T-helper 1 cell (primary cell): ENCODE measurements around the gene OTUB2.
"Not testable (repeated sequence)": the region's sequence is repeated elsewhere in the genome, so short reads cannot be mapped to it uniquely, and the experiment has no call there.

ENCODE experiments used
- DNase-seq, 5 donors: peaks; one replicate each; pipeline ENCODE4 v3.0.0-alpha.2; 2012 to 2020

OTUB2 gene

DNA sequence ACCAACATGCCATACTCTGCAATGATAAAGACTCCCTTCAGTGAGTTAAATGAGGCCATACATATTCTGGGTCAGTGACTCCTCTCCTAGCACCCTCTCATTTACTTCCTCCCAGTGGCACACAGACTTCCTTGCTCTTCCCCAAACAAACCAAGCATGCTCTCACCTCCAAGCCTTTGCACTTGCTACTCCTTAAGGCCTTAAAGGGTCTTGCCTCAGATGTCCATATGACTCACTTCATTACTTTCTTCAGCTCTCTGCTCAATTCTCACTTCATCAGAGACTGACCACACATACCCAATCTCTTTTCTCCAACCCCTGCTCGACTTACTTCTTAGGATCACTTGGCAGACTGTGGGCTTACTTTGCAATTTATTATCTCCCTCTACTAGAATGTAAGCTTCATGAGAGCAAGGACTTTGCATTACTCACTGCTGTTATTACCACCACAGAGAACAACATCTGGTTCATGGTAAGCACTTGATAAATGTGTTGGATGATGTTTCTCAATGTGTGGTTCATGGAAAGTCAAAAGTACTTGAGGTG is 32.1 kb downstream of the OTUB2 start:
- no peak for DNase-seq

DNA sequence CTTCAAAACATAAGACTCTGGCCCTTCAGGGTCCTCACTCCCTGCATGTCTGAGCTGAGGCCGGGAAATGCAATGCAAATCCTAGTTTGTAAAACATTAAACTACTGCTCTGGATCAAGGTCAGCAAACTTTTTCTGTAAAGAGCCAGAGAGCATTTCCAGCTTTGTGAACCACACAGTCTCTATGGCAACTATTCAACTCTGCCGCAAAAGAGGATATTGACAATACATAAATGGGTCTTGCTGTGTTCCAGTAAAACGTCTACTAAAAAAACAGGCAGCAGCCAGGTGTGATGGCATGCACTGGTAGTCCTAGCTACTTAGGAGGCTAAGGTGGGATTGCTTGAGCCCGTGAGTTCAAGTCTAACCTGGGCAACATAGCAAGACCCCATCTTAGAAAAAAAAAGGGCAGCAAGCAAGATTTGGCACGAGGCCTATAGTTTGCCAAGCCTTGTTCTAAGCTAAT is 32.6 kb downstream of the OTUB2 start:
- DNase-seq = no peak

DNA sequence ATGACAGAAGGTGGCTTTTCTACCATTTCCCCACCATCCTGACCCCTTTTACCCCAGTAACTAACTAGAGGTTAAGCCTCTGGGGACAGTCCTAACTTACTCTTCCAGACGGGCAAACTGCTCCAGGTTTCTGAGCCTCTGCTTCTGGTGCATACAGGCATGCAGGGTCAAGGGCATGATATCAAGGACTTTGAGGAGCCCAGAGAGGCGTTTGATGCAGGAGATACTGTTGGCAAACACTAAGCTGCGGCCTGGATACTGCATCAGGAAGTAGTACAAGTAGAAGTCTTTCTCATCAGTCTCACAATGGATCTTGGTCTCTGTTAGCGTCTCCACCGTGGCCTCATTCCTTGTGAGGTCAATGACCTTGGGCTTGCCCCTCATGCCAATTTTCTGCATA is 33.9 kb downstream of the OTUB2 start:
- DNase-seq = no peak

DNA sequence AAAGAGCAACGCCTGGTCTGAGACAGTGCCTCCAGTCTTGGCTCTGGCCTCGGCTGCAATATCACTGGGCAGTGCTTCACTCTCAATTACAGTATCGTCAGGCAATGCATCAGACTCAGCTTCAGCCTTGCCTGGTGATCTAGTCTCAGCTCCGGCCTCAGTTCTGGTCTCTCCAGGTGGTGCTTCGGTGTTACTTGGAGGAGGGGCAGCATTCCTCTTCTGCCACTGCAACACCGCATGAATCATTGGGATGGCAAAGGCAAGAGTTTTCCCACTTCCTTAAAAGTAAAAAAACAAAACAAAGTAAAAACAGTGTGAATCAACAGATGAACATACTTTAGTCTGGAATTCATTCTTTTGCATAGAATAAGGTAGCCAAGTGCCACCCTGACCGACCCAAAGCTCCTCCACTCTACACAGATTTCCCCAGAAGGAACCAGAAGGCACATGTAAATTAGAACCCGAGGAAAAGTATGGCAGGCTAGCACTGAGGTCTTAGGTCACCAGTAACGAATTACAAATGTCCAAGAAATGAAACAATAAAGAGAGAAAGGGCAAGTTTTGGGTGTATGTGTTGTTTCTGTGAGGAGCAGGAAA is 36.3 kb downstream of the OTUB2 start:
- DNase-seq = no peak

DNA sequence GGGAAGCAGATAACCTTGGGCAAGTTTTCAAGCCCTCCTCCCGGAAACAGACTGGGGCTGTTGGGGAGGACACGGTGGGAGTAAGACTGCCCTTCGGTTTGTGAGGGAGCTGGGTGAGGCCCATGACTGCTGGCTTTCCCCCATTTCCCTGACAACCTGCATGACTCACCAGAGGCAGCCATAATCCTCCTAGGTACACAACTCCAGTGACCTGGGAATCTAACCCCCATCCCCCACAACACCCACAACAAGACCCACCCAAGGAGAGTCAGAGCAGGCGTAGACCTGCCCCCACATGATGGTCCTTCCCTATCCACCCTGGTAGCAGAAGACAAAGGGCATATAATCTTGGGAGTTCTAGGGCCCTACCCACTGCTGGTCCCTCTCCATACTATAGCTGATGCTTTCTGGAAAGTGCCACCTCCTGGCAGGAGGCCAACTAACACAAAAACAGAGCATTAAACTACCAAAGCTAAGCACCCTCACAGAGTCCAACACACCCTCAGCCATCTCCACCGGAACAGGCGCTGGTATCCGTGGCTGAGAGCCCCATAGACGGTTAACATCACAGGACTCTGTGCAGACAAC is 40.0 kb downstream of the OTUB2 start:
- no peak for DNase-seq

DNA sequence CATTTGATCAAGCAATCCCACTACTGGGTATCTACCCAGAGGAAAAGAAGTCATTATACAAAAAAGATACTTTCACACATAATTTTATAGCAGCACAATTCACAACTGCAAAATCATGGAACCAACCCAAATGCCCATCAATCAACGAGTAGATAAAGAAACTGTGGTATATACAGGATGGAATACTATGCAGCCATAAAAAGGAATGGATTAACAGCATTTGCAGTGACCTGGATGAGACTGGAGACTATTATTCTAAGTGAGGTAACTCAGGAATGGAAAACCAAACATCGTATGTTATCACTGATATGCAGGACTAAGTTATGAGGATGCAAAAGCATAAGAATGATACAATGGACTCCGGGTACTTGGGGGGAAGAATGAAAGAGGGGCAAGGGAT is 45.9 kb downstream of the OTUB2 start:
- DNase-seq = not testable (repeated sequence)

DNA sequence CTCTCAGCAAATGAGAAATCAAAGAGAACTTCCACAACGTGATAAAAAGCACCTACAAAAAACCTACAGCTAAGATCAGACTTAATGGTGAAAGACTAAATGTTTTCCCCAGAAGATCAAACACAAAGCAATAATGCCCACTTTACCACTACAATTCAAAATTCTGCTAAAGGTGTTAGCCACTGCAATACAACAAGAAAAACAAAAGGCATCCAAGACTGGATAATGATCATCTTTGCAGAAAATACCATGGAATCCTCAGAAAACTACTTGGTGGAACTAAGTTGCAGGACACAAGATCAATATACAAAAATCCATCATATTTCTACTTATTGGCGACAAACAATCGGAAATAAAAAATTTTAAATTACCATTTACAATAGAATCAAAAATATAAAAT is 48.4 kb downstream of the OTUB2 start:
- no peak for DNase-seq

DNA sequence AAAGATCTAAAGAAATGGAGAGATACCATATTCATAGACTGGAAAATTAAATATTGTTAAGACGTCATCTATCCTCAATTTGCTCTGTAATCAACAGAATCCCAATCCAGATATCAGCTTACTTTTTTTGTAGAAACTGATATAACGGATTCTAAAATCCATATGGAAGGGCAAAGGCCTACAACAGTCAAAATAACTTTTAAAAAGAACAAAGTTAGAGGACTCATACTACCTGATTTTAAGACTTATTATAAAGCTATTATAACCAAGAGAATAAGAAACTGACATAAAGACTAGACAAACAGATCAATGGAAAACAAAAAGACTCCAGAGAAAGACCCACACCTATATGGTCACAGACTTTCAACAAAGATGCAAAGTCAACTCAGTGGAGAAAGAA is 48.9 kb downstream of the OTUB2 start:
- DNase-seq = no peak

DNA sequence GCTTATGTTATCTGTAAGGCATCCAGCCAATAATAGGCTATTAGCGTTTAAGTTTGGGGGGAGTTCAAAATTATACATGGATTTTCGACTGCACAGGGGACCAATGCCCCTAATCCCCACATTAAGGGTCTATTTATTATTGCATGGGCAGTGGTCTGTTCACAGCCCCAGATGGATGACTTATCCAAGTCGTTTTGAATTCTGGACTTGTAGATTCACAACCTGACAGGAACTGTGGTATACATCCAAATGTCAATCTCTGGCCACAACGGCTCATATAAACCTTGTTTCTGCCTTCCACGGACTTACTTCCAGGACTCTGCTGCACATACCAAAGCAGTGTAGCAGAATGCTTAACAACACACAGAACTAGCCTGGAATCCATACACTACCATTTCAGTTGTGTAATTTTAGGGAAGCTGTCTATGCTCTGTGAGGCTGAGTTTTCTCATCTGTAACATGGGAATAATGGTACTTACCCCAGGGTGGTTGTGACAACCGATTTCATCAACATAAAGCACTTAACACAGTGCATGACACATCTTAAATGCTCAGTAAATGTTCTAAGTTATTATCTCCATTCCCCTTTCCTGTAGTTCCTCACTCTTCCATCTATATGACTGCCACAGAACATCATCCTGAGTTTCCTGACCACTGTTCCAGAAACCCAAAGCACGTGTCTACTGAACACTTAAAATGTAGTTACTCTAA is 51.1 kb downstream of the OTUB2 start:
- DNase-seq = no peak

DNA sequence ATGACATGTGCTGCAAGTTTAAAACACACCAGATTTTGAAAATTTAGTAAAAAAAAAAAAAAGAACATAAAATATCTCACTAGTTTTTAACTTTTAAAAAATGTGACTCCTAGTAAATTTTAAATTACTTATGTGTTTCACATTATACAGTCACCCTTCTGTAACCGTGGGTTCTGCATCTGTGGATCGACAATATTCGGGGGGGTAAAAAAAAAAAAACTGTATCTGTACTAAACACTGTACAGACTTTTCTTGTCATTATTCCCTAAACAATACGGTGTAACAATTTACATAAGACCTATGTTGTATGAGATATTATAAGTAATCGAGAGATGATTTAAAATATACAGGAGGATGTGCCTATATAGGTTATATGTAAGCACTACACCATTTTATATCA is 51.7 kb downstream of the OTUB2 start:
- DNase-seq = no peak

DNA sequence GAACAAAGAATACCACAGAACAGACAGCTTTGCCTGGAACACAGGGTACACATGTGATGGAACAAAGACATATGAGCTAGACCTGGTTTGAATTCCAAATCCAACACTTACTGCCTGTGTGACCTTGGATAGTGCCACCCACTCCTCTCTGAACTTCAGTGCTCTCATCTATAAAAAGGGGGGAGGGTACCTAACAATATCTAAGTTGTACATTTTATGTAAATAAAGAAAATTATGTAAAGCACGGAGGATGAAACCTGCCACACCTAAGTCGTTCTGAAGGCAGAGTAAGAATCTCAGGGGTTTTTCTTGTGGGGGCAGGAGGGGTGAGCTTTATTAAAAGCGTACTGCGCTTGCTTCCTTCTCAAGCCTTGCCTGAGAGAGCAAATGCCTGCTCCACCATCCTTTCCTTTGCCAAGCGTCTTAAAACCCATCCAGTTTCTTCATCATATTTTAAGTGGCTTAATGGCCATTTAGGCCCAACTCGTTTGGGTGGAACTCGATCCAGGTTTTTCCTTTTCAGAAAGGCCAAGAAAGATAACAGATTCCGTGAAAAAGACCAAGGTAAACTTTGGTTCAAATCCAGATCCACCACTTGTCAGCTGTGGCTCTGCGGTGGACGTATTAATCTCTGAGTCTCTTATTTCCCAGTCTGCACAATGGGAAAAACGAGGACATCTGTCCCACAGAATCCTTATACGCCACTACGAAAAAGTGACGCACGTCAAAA is 53.9 kb downstream of the OTUB2 start:
- DNase-seq = no peak

DNA sequence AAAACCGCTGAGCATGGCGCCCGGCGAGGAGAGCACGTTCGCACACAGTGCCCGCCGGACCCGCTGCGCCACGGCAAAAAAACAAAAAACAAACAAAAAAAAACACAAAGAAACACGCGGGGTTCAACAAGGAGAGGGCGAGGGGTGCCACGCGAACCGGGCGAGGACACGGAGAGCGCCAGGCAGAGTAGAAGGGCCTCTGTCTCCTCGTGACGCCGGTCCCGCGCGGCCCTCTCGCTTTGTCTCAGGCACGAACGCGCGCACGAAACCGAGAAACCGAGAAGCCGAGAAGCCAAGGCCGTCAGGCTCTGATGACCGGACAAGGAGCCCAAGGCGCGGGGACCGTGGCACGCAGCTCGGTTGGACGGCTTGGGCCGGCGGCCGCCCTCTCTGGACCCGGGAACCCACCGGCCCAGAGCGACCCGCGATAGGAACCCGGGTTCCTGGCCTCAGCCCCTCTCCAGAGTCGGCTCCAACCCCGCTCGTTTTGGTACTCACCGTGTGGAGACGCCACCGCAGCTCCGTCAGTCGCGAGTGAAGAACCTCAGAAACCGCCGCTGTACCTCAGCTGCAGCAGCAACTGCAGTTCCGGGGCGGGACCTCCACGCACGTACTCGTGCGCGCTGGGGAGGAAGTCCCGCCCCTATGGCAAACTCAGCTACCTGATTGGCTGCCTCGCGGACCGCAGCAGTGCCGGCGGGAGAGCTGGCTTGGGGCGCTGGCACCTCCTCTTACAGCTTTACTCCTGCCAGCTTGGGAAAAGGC is 54.7 kb downstream of the OTUB2 start, which contains the start of the genes DDX24 and IFI27L1:
DDX24 (minus strand) TSS at position 582 of the 765 bp plus-strand sequence. CDS start 1,460 bp downstream, outside the sequence.
IFI27L1 (plus strand) TSS at position 690 of the 765 bp plus-strand sequence. CDS start 15,628 bp downstream, outside the sequence.
- peak; percentile 93 to 98 (median 96) for DNase-seq

DNA sequence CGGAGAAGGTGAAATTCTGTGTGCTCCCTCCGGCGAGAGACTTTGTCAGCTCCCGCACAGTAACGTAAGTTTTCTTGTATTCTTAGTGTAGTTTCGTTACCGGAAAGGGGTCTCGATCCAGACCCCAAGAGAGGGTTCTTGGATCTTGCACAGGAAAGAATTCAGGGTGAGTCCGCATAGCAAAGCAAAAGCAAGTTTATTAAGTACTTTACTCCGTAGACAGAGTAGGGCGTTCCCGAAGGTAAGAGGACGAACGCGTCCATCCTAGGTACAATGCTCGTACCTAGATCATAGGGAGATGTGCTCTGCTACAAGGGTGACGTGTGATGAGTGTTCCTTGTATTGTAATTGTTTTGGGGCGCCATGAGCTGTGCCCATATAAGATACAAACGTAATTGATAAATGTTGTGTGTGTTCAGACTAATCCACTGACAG is 55.3 kb downstream of the OTUB2 start:
- no peak for DNase-seq

DNA sequence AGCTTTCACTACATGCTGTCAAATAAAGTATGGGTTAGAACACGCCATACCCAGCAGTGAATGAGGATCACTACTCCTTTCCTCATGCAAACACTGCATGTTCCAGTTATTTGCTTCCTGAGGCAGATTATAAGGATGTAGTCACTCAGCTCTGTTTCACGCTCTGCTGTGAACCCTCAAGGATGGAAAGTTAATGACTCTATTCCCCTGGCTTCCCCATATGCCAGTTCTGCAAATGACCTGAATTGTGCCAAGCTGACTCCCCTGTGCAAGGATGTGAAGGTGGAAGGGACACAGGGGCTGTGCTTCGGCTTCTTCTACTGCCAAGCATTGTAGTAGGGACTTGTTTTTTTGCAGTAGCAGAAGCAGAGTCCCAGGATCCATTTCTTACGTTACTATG is 61.8 kb downstream of the OTUB2 start:
- no peak for DNase-seq

DNA sequence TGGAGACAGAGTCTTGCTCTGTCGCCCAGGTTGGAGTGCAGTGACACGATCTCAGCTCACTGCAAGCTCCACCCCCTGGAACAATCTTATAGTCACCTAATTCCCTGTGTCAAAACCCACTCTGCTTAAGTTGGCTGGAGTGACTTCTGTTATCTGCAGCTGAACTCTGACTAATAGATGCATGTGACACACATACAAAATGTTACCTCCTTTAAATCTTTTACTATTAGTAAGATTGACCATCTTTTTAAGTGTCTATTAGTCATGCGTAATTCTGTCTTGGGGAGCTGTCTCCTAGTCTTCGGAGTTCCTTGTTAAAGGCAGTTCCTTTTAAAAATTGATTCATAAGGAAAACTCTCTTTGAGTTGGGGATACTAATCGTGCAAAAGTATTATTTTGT is 62.4 kb downstream of the OTUB2 start:
- DNase-seq = no peak

DNA sequence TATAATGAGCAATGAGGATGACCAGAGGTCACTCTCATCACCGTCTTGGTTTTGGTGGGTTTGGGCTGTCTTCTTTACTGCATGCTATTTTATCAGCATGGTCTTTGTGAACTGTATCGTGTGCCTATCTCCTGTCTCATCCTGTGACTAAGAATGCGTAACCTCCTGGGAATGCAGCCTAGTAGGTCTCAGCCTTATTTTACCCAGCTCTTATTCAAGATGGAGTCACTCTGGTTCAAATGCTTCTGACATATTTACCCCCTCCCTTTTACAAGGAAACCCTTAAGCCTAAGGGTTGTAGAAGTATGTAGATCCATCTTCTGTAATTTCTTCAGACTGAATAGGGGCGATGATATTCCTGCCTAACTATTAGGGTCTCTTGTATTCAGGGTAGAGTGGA is 63.3 kb downstream of the OTUB2 start:
- no peak for DNase-seq

DNA sequence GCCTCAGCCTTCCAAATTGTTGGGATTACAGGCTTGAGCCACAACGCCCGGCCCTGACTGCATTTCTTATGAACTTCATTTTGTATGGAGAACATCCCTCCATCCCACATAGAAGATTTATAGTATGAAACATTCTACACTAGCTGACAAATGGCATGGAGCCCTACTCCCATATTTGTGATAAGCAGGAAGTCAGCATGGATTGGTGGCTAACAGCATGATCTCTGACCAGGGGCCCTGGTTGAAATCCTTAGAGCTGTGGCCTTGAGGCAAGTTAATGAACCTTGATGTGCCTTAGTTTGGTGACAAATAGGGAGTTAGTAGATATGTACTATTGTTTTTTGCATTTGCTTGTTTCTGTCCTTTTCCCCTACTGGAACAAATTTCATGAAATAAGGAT is 67.3 kb downstream of the OTUB2 start:
- no peak for DNase-seq

DNA sequence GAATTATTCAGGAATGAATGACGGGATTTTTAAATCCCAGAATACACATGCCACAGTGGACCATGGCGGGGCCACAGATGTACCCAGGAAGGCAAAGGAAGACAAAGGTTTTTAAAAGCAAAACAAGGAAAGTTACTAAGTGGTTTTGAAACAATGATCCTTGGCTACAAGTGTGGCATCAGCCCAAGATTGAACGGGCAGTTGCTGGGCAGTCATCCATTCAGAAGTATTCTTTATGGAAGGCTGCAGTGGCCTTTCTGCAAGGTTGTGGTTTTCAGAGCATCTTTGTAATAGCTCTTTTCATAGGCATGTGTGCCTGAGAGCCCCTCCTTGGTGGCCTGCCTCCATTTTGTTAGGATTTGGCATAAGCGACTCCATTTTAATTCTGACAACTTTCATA is 71.0 kb downstream of the OTUB2 start:
- DNase-seq = no peak
